Colon (tissue), 2 donors: Measurements from ENCODE around the gene WDR77.

Source experiments
- FAIRE-seq: peaks from 2 replicates; lab custom pipeline; 2012; peaks lifted over from hg19 to GRCh38; lab: Jason Lieb, UNC
- donor health status: control.
- donor health status: control.

The WDR77 gene

GRCh38 chr1:111436726-111437125 lies 12.3 kb downstream of the WDR77 start:
- no peak for FAIRE-seq

DNA sequence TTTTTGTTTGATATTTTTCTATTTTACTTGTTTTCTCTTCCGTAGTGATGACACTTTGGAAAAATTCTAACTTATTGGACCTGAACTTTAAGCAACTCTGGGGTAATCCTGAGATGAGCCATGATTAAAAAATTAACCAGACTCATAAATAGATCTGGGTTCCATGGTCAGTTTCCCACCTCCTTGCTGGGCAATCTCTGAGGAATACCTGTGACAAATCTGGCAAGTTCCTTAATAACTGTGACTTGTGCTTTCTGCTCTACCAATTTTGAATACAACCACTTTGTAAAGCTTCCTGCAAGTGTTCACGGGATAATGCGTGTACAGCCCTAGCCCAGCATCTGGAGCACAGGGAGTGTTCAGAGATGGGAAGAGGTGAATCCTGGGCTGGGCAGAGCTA lies 24.8 kb downstream of the WDR77 start:
- FAIRE-seq: no peak

GRCh38 chr1:111422546-111423391 lies 26.3 kb downstream of the WDR77 start:
- no peak for FAIRE-seq

- no peak for FAIRE-seq
Measured at GRCh38 chr1:111420377-111420776, 28.7 kb downstream of the WDR77 start.

- FAIRE-seq: no peak
Measured at GRCh38 chr1:111419037-111419436, 30.0 kb downstream of the WDR77 start.

GRCh38 chr1:111417755-111418154 lies 31.3 kb downstream of the WDR77 start:
- FAIRE-seq: no peak

- FAIRE-seq: no peak
Measured at GRCh38 chr1:111415461-111415860, 33.6 kb downstream of the WDR77 start.

DNA sequence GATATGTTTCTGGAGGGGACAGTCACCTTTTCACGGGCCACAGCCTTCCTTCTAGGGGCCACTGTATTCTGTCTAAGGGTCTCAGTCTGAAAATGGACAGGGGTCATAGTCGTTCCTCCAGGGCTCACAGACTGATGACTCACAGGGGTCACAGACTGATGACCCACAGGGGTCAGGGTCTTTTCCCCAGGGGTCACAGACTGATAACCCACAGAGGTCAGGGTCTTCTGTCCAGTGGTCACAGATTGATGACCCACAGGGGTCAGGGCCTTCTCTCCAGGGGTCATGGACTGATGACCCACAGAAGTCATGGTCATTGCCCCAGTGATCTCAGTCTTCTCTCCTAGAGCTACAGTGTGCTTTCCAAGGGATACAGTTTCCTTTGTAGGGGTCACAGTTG lies 34.3 kb downstream of the WDR77 start:
- no peak for FAIRE-seq

DNA sequence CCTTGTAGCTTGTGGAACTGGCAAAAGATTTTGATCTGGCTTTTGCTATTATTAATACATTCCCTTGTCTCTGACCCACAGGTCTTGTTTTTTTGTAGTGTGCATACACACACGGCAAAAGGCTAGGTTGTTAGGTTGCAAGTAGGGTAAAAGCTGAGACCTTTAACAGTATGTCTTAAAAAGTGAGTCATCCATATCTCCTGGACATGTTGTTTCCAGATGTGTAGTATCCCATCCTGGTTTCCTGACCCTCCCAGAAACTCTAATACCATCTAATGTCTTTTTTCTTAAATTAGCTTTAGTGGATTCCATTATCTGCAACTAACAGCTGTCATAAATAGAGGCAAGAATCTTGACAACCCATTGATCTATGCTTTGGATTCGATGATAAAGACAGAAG lies 36.2 kb downstream of the WDR77 start:
- no peak for FAIRE-seq

GRCh38 chr1:111407301-111407700 lies 41.8 kb downstream of the WDR77 start:
- no peak for FAIRE-seq

GRCh38 chr1:111406321-111406768 lies 42.7 kb downstream of the WDR77 start:
- FAIRE-seq: no peak

- no peak for FAIRE-seq
Measured at GRCh38 chr1:111404588-111404987, 44.5 kb downstream of the WDR77 start.

GRCh38 chr1:111402083-111402482 lies 47.0 kb downstream of the WDR77 start:
- FAIRE-seq: no peak

GRCh38 chr1:111399792-111400610 lies 49.1 kb downstream of the WDR77 start:
- no peak for FAIRE-seq

DNA sequence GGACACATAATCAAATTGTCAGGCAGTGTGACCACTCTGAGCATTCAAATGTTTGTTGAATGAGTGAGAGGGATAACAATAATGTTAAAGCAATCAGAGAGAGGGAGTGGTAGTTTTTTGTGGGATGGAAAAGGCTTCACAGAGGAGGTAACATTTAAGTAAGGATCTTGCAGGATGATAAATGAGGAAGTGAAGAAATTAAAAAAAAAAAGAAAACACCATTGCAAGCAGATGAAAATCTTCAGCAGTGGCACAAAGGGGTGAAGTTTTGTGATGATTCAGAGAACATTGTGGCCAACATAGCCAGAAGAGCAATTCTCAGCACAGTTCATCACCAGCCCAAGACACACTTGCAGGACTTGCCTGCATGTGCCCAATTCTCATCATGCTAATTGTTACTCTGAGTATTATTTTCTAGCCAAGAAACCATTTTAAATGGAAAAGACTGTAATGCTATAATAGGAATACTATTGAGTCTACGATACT lies 56.6 kb downstream of the WDR77 start:
- FAIRE-seq: no peak

DNA sequence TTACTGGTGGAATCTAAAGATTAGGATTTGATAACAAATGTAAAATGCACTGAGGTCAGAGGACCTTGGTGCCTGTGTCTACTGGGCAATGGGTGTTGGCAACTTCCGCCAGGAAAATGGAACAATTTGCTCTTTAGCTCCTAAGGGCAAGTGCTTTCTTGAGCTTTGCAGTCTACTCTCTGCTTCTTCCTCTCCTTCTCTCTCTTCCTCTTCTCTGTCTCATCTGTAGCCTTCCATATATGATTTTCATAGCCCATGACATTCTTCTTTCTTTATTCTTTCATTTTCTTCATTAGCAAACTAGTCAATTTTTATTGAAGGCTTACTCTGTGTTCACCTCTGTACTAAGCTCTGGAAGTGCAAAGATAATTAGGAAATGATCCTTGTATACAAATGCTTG lies 57.0 kb downstream of the WDR77 start:
- FAIRE-seq: no peak
